MM.1S (cell line): ENCODE results near the gene SLC12A2.

Source experiments
- CTCF ChIP-seq: fragments of 300-600 bp; sonication (generic); IDR thresholded peaks from 2 replicates; pipeline ENCODE4 v1.5.1; 2016; ENCODE audit warnings: antibody characterized with exemption, low read length, mixed read lengths
- EZH2 ChIP-seq: fragments of 300-600 bp; sonication (generic); optimal IDR thresholded peaks from 2 replicates; pipeline ENCODE3; 2017; ENCODE audit warnings: low read depth, mild to moderate bottlenecking, antibody characterized with exemption, low read length, mixed read lengths

- TF ChIP-seq CTCF (no peak), EZH2 (no peak)
Observed at GRCh38 chr5:128228521-128228920, 145.0 kb downstream of the SLC12A2 start.
